PFSK-1 (cell line): ENCODE measurements around the gene ACTL6B.

Experiments used
- POLR2AphosphoS5 ChIP-seq: IDR thresholded peaks from 2 replicates; pipeline ENCODE4 v1.6.1; 2012; ENCODE audit warnings: low read depth, mild to moderate bottlenecking, control low read depth, low read length, moderate library complexity
- SIN3A ChIP-seq: IDR thresholded peaks from 2 replicates; pipeline ENCODE4 v1.6.1; 2012; ENCODE audit warnings: mild to moderate bottlenecking, low read length, moderate library complexity, borderline replicate concordance; ENCODE audit not compliant: insufficient read depth

GRCh38 chr7:100685631-100686145 is 29.4 kb upstream of the ACTL6B start:
- TF ChIP-seq POLR2AphosphoS5 (no peak), SIN3A (no peak)
